NCI-H345 treated with DMSO at 0.1 percent for 48 hours (cell line): ENCODE data around the gene SETD9.

Source experiments
- DNase-seq: peaks from one replicate; lab custom pipeline; 2025; ENCODE audit not compliant: unreplicated experiment; lab: John Stamatoyannopoulos, UW

The SETD9 gene

DNA sequence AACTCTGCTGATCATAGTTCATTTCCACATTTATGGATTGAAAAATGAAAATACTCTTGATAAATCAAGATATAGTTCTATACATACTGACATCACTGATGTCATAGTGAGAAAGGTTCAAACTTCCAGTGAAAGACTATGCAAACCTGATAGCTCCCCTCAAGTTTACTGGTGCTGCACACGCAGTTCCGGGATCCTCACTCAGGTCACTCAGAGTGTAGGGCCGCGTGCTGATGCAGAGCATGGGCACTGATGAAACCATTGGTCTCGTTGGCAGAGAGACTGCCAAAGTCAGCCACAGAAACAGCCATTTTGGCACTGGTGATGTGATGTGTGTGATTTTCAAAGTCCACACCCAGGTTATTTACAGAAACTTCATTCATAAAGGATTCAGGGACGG, 13.5 kb downstream of the SETD9 start:
- DNase-seq: no peak

DNA sequence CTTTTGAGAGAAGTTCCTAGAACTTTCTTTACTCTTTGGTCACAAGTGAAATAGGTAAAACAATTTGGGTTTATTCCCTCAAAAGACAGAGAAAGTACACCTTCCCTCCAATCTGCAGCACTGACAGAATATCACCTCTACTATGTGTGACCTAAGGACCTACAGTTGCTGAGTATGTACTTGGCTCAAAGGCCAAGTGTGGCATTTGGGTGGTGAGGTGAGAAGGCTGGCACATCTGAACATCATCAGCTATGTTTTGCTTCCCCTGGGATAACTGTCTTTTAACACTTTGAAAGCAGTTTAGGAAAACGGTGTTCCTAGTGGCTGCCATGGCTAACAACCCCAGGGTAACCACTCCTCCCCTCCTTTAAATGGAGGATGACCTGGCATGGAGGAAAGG, 24.9 kb downstream of the SETD9 start:
- DNase-seq: no peak

DNA sequence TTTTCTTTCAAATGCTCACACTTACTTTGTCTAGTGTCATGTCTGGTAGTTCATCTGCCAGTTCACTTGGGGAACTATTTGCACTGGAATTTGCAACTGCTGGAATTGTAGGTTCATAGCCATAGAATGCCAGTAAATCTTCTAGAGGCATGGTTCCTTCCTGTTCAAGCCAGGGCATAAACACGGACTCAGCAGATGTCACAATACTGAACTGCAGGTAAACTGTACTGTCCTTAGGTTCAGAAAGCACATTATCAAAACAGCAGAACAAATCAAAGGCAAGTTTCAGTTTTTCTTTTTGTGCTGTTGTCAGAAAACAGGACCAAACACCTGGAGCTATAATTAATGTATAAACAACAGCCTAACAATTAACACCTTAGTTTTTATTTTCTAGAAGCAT, 29.5 kb downstream of the SETD9 start:
- no peak for DNase-seq

DNA sequence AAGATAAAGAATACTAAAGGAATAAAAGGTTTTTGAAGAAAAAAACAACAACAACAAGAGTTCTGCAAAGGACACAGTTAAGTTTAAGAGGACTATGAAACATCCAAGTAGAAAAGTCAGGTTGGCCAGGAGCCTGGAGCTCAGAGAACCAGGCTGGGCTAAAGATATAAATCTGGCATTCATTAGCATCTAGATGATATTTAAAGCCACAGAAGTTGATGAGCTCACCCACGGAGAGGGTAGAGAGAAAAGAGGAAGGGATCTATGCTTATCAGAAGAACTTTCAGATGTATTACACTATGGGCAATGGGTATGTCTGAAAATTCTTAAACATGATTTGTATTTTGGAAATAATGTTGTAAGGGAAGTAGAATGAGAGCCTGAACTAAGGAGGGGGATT, 32.6 kb downstream of the SETD9 start:
- DNase-seq: no peak

DNA sequence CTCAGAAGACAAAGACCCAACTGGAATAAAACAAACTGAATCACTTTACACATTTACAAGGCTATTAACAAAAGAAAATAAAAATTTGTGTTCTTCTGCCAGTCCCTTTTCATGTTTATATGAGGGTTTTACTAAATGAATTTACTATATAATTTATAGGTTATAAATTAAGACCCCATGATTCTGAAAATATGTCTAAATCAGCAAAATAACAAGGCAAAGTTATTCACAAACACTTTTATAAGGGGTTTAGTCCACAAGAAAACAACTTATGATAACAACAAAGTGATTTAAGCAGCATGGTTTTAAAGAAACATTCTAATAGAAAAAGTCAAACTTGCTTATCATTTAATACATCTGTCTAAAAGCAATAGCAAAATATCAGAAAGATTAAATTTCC, 37.7 kb downstream of the SETD9 start:
- DNase-seq: no peak

DNA sequence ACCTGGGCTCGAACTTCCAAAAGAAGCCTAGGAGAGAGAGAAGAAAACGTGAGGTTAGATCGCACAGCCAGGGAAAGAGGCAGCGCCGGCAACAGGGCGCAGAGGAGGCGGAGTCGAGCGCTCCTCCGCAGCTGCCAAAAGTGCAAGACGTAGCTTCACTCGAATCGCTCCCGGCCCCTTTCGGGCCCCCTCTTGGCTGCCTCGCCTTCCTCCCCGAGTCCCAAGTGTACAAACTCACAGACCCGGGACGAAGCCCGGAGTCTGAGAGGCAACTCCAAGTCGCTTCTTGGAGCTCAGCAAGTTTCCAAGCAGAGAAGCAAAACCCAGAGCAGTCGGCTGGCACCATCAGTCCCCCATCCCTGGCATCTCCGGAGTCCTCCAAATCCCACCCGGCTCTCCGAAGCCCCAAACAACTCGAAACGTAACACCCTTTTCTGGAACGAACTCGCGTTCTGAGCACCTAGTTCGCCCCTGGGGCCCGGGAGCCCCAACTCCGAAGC, 41.3 kb downstream of the SETD9 start:
- DNase-seq: no peak

DNA sequence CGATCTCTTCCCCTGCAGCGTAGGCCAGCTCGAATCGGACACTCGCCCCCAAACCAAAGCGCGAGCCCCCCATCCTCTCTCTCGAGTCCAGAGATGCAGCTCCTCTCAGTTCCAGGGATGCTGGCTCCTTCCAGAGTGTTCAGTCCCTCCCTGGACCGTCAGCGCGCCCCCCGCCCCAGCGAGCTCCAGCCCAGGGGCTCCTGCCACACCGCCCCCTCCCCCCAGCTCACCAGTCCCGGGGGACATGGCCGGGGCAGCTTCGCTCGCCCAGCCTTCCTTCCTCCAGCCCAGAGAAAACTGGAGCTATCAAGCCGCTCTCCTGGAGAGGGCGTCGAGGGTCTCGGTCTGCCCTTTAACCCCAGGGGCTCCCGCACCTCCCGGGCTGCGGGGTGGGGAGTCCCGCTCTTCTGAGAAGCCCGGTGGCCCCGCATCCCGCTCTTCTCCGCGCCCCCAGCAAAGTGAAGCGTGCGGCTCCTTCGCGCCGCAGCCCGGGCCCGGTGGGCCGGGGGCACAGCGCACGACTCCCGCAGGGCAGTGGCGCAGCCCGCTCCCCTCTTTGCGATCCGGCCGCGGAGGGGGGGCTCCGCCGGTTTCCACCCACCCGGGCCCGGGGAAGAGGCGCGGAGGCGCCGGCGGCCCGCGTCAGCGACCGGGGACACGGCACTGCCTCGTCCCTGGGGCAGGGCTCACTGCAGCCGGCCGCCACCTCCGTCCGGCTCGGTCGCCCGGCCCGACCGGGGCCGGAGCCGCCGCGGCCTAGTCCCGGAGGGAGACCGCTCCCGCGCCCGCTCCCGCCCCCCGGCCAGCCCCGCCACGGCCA, 41.9 kb downstream of the SETD9 start:
- DNase-seq: no peak

DNA sequence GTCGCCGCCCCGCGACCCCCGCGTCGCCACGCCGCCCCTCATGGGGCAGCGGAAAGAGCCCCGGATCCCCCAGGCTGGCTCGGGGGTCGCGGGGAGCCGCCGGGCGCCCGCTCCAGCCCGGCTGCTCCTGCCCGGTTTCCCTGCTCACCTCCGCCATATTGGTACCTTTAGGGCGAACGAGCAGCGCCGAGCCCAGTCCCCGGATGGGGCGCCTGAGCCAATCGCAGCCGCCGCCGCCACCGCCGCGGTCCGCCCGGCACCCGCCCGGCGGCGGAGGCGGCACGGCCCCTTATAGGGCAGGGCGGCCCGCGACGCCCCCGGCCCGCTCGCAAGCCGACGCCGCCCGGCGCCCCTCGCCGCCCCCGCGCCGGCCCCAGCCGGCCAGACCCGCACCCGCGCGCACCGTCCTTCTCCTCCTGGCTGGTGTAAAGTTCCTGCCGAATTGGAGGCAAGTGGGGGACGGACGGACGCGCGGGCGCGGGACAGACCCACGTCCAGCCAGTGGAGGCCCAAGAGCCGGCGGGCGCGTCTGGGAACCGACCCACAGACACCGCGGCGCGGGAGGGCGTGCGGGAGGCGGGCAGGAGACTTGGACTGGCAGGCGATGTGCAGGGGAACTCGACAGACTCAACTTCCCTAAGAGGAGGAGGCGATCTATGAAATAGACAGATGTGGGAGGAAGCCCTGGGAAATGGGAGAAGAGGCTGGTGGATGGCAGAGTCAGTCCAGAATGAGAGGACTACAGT, 42.7 kb downstream of the SETD9 start, which contains the start of gene MIER3:
TSS of gene MIER3 (minus strand) at position 178 of the 746 bp plus-strand sequence. CDS start at position 157, 21 bp downstream.
- peak; percentile 23 for DNase-seq

DNA sequence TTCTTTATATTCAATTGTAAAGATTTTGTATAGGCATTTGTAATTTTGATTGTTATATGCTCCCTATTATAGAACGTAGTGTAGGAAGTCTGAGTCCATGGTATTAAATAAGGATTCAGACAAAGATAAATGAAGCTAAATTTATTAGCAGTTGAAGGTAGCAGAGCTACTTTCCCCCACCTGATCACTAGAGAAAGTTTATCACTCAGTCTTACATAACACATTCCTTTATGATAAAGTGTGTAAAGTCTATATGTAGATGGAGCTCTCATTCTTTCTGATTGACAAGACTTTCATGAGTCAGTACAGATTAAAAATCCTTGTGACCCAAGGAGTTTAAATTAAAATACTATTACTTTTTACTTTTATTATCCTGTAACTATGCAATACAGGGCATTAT, 44.9 kb downstream of the SETD9 start:
- DNase-seq: no peak

DNA sequence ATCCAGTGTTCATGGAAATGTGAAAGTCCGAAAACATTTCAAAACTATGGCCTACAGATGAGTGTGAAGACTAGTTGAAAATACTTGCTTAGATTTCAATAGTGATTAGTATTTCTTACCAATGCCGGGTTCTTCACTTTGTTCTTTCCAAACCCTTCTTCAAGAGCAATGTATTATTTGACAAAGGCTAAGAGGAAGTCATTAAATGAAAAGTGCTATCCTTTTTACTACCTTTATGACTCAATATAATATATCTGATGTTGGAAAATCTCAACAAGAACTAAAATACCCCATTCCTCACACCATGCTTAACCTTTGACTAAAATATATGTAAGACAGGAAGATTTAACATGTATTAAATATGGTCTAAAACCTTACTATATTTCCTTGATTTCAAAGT, 49.2 kb downstream of the SETD9 start:
- no peak for DNase-seq

DNA sequence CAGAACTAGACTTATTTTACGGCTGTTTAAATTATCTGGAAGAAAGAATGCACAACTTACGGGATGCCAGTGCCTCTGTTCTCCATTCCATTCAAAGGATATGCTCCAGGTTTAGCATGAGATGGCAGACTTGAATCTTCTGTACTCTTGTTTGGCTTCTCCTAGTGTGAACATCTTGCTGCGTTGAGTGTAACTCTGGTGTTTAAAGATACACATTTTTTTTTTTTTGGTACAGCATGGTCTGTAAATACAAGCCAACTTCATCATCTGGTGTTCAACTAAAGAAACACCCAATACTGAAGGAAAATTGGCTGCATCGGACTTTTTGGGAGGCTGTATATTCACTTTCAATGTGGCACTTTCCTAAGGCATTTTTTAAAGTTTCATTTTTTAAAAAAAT, 49.9 kb downstream of the SETD9 start:
- DNase-seq: no peak

DNA sequence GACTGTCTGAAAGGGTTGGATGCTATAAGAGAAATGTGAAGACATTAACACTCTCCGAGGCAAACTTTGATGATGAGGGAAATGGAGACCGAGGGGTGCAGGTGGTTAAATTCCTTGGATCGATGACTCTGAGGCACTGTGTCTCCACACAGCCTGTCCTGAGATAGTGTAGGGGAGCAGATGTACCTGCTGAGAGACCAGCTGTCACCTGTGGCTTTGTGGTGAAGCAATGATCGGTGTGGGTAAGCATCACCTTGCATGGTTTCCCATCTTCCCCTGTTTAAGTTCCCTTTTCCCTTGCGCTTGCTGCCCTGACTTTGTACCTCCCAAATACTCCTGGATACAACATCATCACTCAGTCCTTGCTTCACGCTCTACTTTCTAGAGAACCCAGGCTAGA, 52.4 kb downstream of the SETD9 start:
- no peak for DNase-seq

DNA sequence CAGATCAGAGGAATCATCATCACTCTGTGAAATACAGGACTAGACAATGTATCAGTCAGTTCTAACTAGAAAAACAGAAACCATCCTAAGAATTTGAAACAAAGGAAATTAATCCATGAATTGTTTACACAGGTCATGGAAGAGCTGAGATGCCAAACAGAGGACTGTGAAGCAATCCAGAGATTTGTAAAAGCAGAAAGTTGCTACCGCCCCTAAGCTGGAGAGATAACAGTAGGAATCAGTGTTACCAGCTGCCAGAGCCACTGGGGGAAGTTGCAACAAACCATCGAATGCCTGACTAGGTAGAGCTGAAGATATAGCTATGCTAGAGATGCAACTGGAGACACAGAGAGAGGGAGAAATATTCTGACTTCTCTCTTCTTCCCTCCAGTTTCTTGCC, 52.9 kb downstream of the SETD9 start:
- DNase-seq: no peak

DNA sequence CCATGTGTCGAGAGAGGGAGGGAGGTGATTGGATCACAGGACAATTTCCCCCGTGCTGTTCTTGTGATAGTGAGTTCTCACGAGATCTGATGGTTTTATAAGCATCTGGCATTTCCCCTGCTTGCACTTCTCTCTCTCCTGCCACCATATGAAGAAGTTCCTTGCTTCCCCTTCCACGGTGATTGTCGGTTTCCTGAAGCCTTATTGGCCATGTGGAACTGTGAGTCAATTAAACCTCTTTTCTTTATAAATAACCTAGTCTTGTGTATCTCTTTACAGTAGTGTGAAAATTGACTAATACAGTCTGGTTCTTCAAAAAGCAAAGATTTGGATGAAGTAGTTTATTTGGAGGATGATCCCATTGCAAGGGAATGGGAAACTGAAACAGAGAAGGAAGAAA, 53.9 kb downstream of the SETD9 start:
- DNase-seq: no peak

DNA sequence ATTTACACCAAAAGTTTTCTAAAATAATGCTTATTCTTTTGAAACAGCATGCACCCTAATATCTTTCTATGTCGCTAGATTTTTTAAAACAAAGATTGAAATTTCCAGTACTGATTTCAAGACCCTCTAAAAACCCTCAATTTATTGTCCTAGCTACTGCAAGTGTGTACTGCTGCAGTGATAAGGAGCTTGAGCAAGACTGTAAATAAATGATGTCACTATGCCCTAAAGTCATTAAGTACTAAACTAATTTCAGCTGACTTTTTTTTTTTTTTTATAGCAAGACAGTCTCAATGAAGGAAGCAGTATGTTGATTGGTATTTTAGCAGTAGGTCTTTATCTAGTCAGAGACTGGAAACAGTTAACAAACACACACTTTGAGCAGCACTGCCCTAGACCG, 54.8 kb downstream of the SETD9 start:
- no peak for DNase-seq
